ENCODE data around the gene KLHL2.
"Not testable (repeated sequence)": the region's sequence is repeated elsewhere in the genome, so short reads cannot be mapped to it uniquely, and the experiment has no call there.

The KLHL2 gene

DNA sequence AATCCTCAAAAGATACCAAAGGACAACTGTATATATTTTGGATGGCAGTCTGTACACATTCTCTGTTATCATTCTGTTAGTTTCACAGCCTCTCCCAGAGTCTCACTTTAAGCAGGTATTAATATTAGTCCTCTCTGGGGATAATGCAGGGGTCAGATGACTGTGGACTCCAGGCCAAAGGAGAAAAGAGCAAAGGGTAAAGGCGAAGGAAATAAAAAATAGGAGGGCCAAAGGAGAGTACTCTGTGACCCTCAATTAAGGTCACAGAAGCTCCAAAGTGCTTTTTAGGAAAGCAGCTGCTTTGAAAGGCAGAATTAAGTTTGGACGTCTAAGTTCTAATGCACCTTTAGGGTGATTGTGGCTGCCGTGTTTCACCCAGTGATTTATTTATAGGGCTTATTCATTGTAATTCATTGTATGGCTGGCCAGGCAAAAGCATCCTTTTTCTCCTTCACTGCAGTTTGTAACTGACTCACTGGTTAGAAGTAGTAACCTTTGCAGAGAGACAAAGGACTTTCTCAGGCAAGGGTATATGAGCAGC is 127.9 kb downstream of the KLHL2 start:
- TF ChIP-seq NFRKB (IDR thresholded peaks at IDR 0.05) (no peak), BHLHE40 (IDR thresholded peaks at IDR 0.05; ENCODE audit: borderline replicate concordance) (no peak), ARNT (IDR thresholded peaks at IDR 0.05) (no peak), TARDBP (IDR thresholded peaks at IDR 0.05) (no peak), FOXK2 (IDR thresholded peaks at IDR 0.05) (no peak), LEF1 (IDR thresholded peaks at IDR 0.05; ENCODE audit: borderline replicate concordance) (no peak), CTBP1 (IDR thresholded peaks at IDR 0.05; ENCODE audit: borderline replicate concordance) (no peak), HDGF (IDR thresholded peaks at IDR 0.05; ENCODE audit: borderline replicate concordance) (no peak), FOXM1 (IDR thresholded peaks at IDR 0.05; ENCODE audit: borderline replicate concordance) (no peak), ELF4 (IDR thresholded peaks at IDR 0.05) (no peak), ZNF384 (IDR thresholded peaks at IDR 0.05) (no peak), SP1 (IDR thresholded peaks at IDR 0.05) (no peak)
- TF ChIP-seq, protein P1, sequence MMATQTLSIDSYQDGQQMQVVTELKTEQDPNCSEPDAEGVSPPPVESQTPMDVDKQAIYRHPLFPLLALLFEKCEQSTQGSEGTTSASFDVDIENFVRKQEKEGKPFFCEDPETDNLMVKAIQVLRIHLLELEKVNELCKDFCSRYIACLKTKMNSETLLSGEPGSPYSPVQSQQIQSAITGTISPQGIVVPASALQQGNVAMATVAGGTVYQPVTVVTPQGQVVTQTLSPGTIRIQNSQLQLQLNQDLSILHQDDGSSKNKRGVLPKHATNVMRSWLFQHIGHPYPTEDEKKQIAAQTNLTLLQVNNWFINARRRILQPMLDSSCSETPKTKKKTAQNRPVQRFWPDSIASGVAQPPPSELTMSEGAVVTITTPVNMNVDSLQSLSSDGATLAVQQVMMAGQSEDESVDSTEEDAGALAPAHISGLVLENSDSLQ (IDR thresholded peaks at IDR 0.05), result no peak
- ChIA-PET CTCF (no interaction called here), POLR2A (no interaction called here)
- no peak for DNase-seq (ENCODE audit: extremely low spot score)

DNA sequence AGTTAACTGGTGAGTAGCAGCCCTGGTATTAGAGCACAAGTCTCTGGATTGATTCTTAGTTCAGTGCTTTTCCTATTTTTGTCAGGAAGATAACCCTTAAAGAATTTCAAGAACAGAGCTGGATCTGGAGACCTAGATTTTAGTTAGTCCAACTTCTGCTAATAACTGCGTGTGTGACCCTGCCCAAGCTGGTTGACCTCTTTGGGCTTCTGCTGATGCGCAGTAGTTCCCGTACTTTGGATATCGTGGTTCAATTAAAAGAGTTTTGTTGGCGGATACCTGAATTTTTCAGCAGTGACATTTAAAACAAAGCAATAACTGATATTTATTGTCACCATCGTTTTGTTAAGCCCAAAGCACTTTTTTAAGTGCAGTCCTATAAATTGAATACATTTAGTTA is 129.4 kb downstream of the KLHL2 start:
- TF ChIP-seq L3MBTL2 (conservative IDR thresholded peaks at IDR 0.05), result no peak
- no peak for TF ChIP-seq TARDBP (IDR thresholded peaks at IDR 0.05)
- TF ChIP-seq ELF4 (IDR thresholded peaks at IDR 0.05), result no peak
- DNase-seq (ENCODE audit: extremely low spot score), result no peak
- CTCF ChIA-PET, result no interaction called here
- POLR2A ChIA-PET, result no interaction called here

DNA sequence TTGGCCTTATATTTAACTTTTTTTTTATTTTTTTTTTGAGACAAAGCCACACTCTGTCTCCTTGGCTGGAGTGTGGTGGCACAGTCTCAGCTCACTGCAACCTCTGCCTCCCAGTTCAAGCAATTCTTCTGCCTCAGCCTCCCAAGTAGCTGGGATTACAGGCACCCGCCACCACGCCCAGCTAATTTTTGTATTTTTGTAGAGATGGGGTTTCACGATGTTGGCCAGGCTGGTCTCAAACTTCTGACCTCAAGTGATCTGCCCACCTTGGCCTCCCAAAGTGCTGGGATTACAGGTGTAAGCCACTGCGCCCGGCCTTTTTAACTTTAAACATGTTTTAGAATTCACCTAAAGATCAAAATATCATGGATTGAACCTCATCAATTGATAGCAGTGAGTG is 135.0 kb downstream of the KLHL2 start:
- CTCF ChIA-PET; DNase-seq (ENCODE audit: extremely low spot score): not testable (repeated sequence)
- POLR2A ChIA-PET, result interaction anchor here (2.9 kb wide), 1 partner anchor 15 kb away, joined by 12 read pairs; the partner anchor contains the start of gene MSMO1

DNA sequence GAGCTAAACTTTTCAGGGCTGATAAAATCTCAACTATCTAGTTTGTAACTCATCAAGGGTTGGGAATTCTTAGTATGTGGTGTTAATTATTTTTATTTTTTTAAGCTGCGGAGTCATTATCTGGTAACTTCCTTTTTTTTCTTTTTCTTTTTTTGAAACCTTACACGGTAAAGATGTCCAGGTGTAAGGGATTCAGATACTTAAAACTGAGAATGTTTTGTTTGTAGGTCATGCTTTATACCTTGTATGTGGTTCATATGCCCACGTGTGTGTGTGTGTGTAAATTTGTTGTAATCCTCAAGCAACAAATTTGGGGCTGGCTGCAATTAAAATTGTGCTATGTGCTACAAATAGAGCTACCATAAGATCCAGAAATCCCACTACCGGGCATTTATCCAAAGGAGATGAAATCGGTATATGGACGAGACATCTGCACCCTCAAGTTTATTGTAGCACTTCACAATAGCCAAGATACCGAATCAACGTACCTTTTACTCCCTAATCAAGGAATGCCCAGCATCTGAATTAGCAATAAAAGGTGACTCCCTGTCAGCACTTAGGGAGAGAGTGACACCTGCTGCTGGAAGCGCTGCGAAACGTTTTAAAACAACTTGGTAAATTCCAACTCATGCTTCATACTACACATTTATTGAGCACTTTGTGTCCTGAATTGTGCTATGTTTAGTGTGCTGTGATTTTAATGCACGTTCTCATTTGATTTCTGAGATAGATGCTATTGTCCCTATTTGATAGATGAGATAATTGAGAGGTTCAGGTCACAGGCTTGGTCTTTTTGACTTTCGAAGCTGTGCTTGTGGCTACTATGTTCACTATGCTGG is 136.2 kb downstream of the KLHL2 start:
- TF ChIP-seq ZNF384 (IDR thresholded peaks at IDR 0.05) (no peak), BHLHE40 (IDR thresholded peaks at IDR 0.05; ENCODE audit: borderline replicate concordance) (no peak), SP1 (IDR thresholded peaks at IDR 0.05) (no peak), SUZ12 (IDR thresholded peaks at IDR 0.05) (no peak)
- DNase-seq (ENCODE audit: extremely low spot score), result no peak
- ChIA-PET POLR2A (interaction anchor here (2.9 kb wide), 1 partner anchor 16 kb away, joined by 12 read pairs; the partner anchor contains the start of gene MSMO1), CTCF (interaction anchor here (0.8 to 1.2 kb wide), 2 partner anchors 35 to 213 kb away, joined by 3 to 4 read pairs; partner anchors contain the start of gene CPE)

DNA sequence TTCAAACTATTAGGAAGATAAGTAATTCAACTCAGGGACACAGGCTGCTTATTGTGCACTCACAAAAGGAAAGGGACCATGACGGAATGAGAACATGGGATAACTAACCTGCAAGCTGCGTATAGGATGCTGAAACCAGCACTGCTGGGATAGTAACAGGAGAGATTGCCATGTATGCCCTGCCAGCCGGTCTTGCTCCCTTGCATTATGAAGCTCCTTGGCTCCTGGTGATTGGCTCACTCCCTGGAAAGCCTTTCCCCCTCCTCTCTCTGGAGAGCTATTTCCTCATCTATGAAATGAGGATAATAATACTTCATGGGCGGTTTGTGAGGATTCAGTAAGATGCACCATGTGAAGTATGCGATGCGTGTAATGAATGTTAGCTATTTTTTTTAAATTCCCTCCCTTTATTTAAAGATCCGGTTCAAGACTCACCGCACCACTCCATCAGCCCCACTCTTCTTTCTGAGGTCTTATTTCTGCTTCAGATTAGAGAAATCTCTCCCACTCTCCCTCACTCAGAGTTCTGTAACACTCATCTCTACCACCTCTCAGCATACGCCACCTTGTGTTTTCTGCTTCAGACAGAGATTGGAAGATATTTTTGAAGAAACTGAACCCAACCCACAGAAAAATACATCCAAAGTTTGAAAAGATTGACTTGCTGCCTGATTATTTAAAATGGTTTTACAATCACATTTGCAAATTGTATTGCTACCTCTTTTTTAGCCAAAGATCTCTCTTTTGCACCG is 138.5 kb downstream of the KLHL2 start:
- CTCF ChIA-PET, result interaction anchor here (1.0 kb wide), 1 partner anchor 10 kb away, joined by 9 read pairs; no protein-coding TSS in a partner anchor
- no peak for TF ChIP-seq ARNT (IDR thresholded peaks at IDR 0.05)
- no peak for TF ChIP-seq ZNF384 (IDR thresholded peaks at IDR 0.05)
- TF ChIP-seq L3MBTL2 (conservative IDR thresholded peaks at IDR 0.05), result no peak
- TF ChIP-seq FOXK2 (IDR thresholded peaks at IDR 0.05), result no peak
- no peak for TF ChIP-seq SP1 (IDR thresholded peaks at IDR 0.05)
- TF ChIP-seq BHLHE40 (IDR thresholded peaks at IDR 0.05; ENCODE audit: borderline replicate concordance), result no peak
- TF ChIP-seq, protein P1 (IDR thresholded peaks at IDR 0.05), result no peak
- TF ChIP-seq HDGF (IDR thresholded peaks at IDR 0.05; ENCODE audit: borderline replicate concordance), result no peak
- no peak for TF ChIP-seq NFRKB (IDR thresholded peaks at IDR 0.05)
- no peak for TF ChIP-seq ELF4 (IDR thresholded peaks at IDR 0.05)
- no peak for TF ChIP-seq TARDBP (IDR thresholded peaks at IDR 0.05)
- no peak for TF ChIP-seq SUZ12 (IDR thresholded peaks at IDR 0.05)
- no peak for TF ChIP-seq LEF1 (IDR thresholded peaks at IDR 0.05; ENCODE audit: borderline replicate concordance)
- no peak for TF ChIP-seq CTBP1 (IDR thresholded peaks at IDR 0.05; ENCODE audit: borderline replicate concordance)
- no peak for TF ChIP-seq FOXA1 (IDR thresholded peaks at IDR 0.05)
- no peak for TF ChIP-seq FOXM1 (IDR thresholded peaks at IDR 0.05; ENCODE audit: borderline replicate concordance)
- DNase-seq (ENCODE audit: extremely low spot score), result no peak
- POLR2A ChIA-PET, result interaction anchor here (1.3 kb wide), 1 partner anchor 18 kb away, joined by 3 read pairs; the partner anchor contains the start of gene MSMO1

DNA sequence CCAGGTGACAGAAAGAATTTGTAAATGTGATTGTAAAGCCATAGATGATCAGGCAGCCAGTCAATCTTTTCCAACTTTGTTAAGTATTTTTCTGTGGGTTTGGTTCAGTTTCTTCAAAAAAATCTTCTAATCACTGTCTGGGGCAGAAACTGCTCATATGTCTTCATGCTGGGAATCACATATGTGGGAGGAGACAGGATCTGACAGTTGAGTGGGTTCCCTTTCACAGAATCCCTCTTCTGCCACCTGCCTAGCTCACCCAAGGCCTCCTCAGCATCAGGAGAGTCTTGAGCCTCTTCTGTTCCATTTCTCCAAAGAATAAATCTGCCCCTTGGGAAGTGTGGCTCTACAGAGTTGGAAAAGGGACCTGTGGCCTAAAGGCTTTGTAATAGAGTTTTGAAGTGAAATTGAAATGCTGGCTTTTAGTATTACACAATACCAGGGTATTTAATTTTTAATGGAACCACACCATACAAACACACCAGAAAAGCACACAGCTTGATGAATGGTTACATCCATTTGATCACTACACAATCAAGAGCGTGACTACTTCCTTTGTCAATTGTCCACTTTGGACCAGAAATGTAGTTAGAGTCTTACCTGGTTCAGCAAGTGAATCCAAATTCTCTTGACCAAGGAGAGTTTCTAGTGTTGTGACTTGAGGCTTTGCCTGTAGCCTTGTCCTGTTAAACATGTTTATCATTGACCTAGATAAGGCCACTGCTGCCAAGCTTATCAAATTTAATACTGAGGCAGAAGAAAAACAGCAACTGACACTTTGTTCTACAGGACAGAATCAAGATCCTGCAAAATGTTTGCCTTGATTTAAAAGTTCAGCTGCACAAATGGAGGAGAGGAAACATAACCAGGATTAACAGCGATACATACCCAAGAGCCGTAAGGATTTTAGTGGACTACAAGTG is 140.5 kb downstream of the KLHL2 start:
- TF ChIP-seq FOXM1 (IDR thresholded peaks at IDR 0.05; ENCODE audit: borderline replicate concordance) (no peak), ZNF384 (IDR thresholded peaks at IDR 0.05) (no peak), CTBP1 (IDR thresholded peaks at IDR 0.05; ENCODE audit: borderline replicate concordance) (no peak), HDGF (IDR thresholded peaks at IDR 0.05; ENCODE audit: borderline replicate concordance) (no peak), SP1 (IDR thresholded peaks at IDR 0.05) (no peak), FOXK2 (IDR thresholded peaks at IDR 0.05) (no peak), NFRKB (IDR thresholded peaks at IDR 0.05) (no peak), FOXA1 (IDR thresholded peaks at IDR 0.05) (no peak), TARDBP (IDR thresholded peaks at IDR 0.05) (no peak), ARNT (IDR thresholded peaks at IDR 0.05) (no peak), ELF4 (IDR thresholded peaks at IDR 0.05) (no peak), BHLHE40 (IDR thresholded peaks at IDR 0.05; ENCODE audit: borderline replicate concordance) (no peak), L3MBTL2 (conservative IDR thresholded peaks at IDR 0.05) (no peak)
- TF ChIP-seq, protein P1 (IDR thresholded peaks at IDR 0.05), result no peak
- ChIA-PET POLR2A (no interaction called here), CTCF (no interaction called here)
- no peak for DNase-seq (ENCODE audit: extremely low spot score)

Measured in HEK293T (cell line).